ENCODE measurements around the gene AP4S1.

The AP4S1 gene

GRCh38 chr14:31137214-31137889, 111.9 kb downstream of the AP4S1 start:
- DNase-seq (ENCODE audit: low read depth, low spot score), result no peak

- no peak for DNase-seq (ENCODE audit: low read depth, low spot score)
Observed at GRCh38 chr14:31138301-31138700, 112.9 kb downstream of the AP4S1 start.

GRCh38 chr14:31139301-31139847, 113.9 kb downstream of the AP4S1 start:
- DNase-seq (ENCODE audit: low read depth, low spot score), result no peak

GRCh38 chr14:31142455-31143087, 117.1 kb downstream of the AP4S1 start:
- no peak for DNase-seq (ENCODE audit: low read depth, low spot score)
